SU-DHL-6 (cell line): ENCODE measurements around the gene TRIM2.

Experiments used
- CTCF ChIP-seq: fragments of 200-600 bp; sonication (generic); IDR thresholded peaks from one replicate; pipeline ENCODE4 v1.5.1; 2017; ENCODE audit warnings: antibody characterized with exemption, mild to moderate bottlenecking, low read length, moderate library complexity; ENCODE audit not compliant: insufficient read depth, poor library complexity, severe bottlenecking
- EZH2phosphoT487 ChIP-seq: fragments of 200-600 bp; sonication (generic), shearing (Covaris generic); conservative IDR thresholded peaks from 2 replicates; pipeline ENCODE4 v1.6.1; 2018; ENCODE audit warnings: mild to moderate bottlenecking, antibody characterized with exemption, low read length, moderate library complexity, mixed read lengths

GRCh38 chr4:153159016-153159415 lies 45.2 kb upstream of the TRIM2 start:
- TF ChIP-seq CTCF (no peak), EZH2phosphoT487 (no peak)
